ENCODE data around the gene PUM1.

DNA sequence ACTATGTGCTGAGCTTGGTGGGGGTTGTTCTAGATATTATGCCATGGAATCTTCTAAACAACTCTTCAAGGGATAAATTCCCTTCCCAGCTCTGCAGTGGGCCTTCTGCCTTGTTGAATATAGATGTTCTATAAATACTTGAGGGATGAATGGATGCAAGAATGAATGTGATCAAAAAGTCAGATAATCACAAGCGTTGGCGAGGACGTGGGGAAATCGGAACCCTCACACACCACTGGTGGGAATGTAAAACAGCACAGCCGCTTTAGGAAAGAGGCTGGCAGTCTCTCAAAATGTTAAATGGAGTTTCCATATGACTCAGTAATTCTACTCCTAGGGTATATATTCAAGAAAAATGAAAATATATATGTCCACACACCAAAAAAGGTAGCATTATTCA is 176.0 kb downstream of the PUM1 start:
- TF ChIP-seq, protein P1, sequence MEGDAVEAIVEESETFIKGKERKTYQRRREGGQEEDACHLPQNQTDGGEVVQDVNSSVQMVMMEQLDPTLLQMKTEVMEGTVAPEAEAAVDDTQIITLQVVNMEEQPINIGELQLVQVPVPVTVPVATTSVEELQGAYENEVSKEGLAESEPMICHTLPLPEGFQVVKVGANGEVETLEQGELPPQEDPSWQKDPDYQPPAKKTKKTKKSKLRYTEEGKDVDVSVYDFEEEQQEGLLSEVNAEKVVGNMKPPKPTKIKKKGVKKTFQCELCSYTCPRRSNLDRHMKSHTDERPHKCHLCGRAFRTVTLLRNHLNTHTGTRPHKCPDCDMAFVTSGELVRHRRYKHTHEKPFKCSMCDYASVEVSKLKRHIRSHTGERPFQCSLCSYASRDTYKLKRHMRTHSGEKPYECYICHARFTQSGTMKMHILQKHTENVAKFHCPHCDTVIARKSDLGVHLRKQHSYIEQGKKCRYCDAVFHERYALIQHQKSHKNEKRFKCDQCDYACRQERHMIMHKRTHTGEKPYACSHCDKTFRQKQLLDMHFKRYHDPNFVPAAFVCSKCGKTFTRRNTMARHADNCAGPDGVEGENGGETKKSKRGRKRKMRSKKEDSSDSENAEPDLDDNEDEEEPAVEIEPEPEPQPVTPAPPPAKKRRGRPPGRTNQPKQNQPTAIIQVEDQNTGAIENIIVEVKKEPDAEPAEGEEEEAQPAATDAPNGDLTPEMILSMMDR (IDR thresholded peaks at IDR 0.05), result no peak
- TF ChIP-seq POLR2A (IDR thresholded peaks at IDR 0.05), result no peak

All from lower leg skin (tissue), 3 donors.